ENCODE results near the gene CHRD. TPM values are rescaled to one million over a fixed set of nuclear protein-coding genes. Genes with fewer than 3 reads are reported as not detected.

CHRD gene
- total RNA-seq, 2 donors from 2014 or later: not detected

GRCh38 chr3:184384856-184385422 lies 5.1 kb downstream of the CHRD start:
- Mint-ChIP-seq H3K4me1 (peaks cover 2% of the 10 kb centered on the region), H3K27me3 (peaks cover 64% of the 10 kb centered on the region), H3K4me3 (no peak overlapping the region), H3K27ac (no peak overlapping the region), H3K36me3 (ENCODE audit: low read depth) (peaks cover 2% of the 10 kb centered on the region)
- ATAC-seq (no peak), DNase-seq (no peak)
- no peaks in the 10 kb centered on the region for H3K9me3 ChIP-seq (ENCODE audit: control insufficient read depth, low read length, poor library complexity, severe bottlenecking)

- ATAC-seq (no peak), DNase-seq (no peak)
- H3K27ac Mint-ChIP-seq: no peak overlapping the region
- H3K4me1 Mint-ChIP-seq: peaks cover 2% of the 10 kb centered on the region
- H3K4me3 Mint-ChIP-seq: no peak overlapping the region
- H3K9me3 ChIP-seq (ENCODE audit: control insufficient read depth, low read length, poor library complexity, severe bottlenecking): no peaks in the 10 kb centered on the region
- H3K36me3 Mint-ChIP-seq (ENCODE audit: low read depth): peaks cover 2% of the 10 kb centered on the region
- peaks cover 71% of the 10 kb centered on the region for H3K27me3 Mint-ChIP-seq
These were observed 6.4 kb downstream of the CHRD start for GRCh38 chr3:184386047-184386806.

- Mint-ChIP-seq H3K4me1 (peaks cover 2% of the 10 kb centered on the region), H3K27me3 (peaks cover 71% of the 10 kb centered on the region), H3K36me3 (ENCODE audit: low read depth) (peaks cover 2% of the 10 kb centered on the region), H3K4me3 (no peak overlapping the region), H3K27ac (no peak overlapping the region)
- ATAC-seq: no peak
- H3K9me3 ChIP-seq (ENCODE audit: control insufficient read depth, low read length, poor library complexity, severe bottlenecking): no peaks in the 10 kb centered on the region
- DNase-seq: no peak
These were observed 7.4 kb downstream of the CHRD start for GRCh38 chr3:184387174-184387714.

DNA sequence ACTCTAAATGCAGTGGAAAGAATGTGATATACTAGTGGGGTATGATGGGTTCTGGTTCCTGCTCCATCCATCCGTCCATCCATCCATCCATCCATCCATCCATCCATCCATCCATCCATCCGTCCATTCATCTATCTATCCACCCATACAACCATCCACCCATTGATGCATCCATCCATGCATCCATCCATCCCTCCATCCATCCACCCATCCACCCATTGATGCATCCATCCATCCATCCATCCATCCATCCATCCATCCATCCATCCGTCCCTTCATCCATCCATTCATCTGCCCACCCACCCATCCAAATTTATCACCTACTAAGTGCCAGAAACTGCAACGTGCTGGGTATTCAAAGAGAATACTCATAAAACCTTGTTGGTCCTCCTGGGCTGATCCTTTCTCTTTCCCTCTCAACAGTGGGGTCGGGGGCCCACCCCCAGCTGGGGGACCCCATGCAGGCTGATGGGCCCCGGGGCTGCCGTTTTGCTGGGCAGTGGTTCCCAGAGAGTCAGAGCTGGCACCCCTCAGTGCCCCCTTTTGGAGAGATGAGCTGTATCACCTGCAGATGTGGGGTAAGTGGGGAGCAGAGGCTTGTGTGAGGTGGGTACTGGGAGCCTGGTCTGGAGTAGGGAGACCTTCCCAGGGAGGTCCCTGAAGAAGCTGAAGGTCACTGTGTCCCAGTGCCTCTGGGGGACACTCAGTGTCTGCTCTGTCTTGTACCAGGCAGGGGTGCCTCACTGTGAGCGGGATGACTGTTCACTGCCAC lies 8.5 kb downstream of the CHRD start:
- H3K27ac Mint-ChIP-seq: no peak overlapping the region
- ATAC-seq (no peak), DNase-seq (no peak)
- peaks cover 64% of the 10 kb centered on the region for H3K27me3 Mint-ChIP-seq
- H3K4me1 Mint-ChIP-seq: peaks cover 2% of the 10 kb centered on the region
- H3K4me3 Mint-ChIP-seq: no peak overlapping the region
- H3K9me3 ChIP-seq (ENCODE audit: control insufficient read depth, low read length, poor library complexity, severe bottlenecking): no peaks in the 10 kb centered on the region
- peaks cover 2% of the 10 kb centered on the region for H3K36me3 Mint-ChIP-seq (ENCODE audit: low read depth)

- Mint-ChIP-seq H3K27ac (no peak overlapping the region), H3K4me1 (peaks cover 2% of the 10 kb centered on the region), H3K4me3 (no peak overlapping the region), H3K36me3 (ENCODE audit: low read depth) (peaks cover 2% of the 10 kb centered on the region), H3K27me3 (peaks cover 65% of the 10 kb centered on the region)
- ATAC-seq: no peak
- no peak for DNase-seq
- H3K9me3 ChIP-seq (ENCODE audit: control insufficient read depth, low read length, poor library complexity, severe bottlenecking): no peaks in the 10 kb centered on the region
These were observed 9.0 kb downstream of the CHRD start for GRCh38 chr3:184388936-184389230.

DNA sequence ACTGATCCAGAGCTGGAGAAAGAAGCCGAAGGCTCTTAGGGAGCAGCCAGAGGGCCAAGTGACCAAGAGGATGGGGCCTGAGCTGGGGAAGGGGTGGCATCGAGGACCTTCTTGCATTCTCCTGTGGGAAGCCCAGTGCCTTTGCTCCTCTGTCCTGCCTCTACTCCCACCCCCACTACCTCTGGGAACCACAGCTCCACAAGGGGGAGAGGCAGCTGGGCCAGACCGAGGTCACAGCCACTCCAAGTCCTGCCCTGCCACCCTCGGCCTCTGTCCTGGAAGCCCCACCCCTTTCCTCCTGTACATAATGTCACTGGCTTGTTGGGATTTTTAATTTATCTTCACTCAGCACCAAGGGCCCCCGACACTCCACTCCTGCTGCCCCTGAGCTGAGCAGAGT lies 9.5 kb downstream of the CHRD start:
- no peak overlapping the region for H3K4me3 Mint-ChIP-seq
- peaks cover 2% of the 10 kb centered on the region for H3K36me3 Mint-ChIP-seq (ENCODE audit: low read depth)
- H3K27me3 Mint-ChIP-seq: peaks cover 63% of the 10 kb centered on the region
- ATAC-seq: no peak
- peaks cover 2% of the 10 kb centered on the region for H3K4me1 Mint-ChIP-seq
- H3K9me3 ChIP-seq (ENCODE audit: control insufficient read depth, low read length, poor library complexity, severe bottlenecking): no peaks in the 10 kb centered on the region
- DNase-seq: no peak
- no peak overlapping the region for H3K27ac Mint-ChIP-seq

DNA sequence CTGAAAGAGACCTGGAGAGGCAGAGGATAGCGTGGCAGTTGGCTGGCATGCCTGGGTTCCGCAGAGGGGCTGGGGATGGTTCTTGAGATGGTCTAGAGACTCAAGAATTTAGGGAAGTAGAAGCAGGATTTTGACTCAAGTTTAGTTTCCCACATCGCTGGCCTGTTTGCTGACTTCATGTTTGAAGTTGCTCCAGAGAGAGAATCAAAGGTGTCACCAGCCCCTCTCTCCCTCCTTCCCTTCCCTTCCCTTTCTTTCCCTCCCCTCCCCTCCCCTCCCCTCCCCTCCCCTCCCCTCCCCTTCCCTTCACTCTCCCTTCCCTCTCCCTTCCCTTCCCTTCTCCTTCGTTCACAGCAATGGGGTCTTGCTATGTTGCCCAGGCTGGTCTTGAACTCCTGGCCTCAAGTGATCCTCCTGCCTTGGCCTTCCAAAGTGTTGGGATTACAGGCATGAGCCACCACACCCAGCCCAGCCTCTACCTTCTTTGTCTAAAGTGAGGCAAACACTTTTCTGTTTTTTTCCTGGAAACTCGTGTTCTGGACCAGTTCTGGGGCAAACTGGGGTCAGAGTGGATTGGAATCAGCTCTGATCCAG lies 10.2 kb downstream of the CHRD start:
- H3K36me3 Mint-ChIP-seq (ENCODE audit: low read depth): peaks cover 2% of the 10 kb centered on the region
- H3K27me3 Mint-ChIP-seq: peaks cover 59% of the 10 kb centered on the region
- H3K4me3 Mint-ChIP-seq: no peak overlapping the region
- ATAC-seq (no peak), DNase-seq (no peak)
- no peaks in the 10 kb centered on the region for H3K9me3 ChIP-seq (ENCODE audit: control insufficient read depth, low read length, poor library complexity, severe bottlenecking)
- no peak overlapping the region for H3K27ac Mint-ChIP-seq
- H3K4me1 Mint-ChIP-seq: peaks cover 2% of the 10 kb centered on the region

GRCh38 chr3:184391266-184391665 lies 11.4 kb downstream of the CHRD start:
- H3K27ac Mint-ChIP-seq: no peak overlapping the region
- no peaks in the 10 kb centered on the region for H3K9me3 ChIP-seq (ENCODE audit: control insufficient read depth, low read length, poor library complexity, severe bottlenecking)
- peaks cover 2% of the 10 kb centered on the region for H3K36me3 Mint-ChIP-seq (ENCODE audit: low read depth)
- H3K27me3 Mint-ChIP-seq: peaks cover 56% of the 10 kb centered on the region
- DNase-seq (no peak), ATAC-seq (no peak)
- H3K4me1 Mint-ChIP-seq: peaks cover 2% of the 10 kb centered on the region
- no peak overlapping the region for H3K4me3 Mint-ChIP-seq

GRCh38 chr3:184395320-184395660 lies 15.4 kb downstream of the CHRD start:
- no peak for DNase-seq
- H3K9me3 ChIP-seq (ENCODE audit: control insufficient read depth, low read length, poor library complexity, severe bottlenecking): no peaks in the 10 kb centered on the region
- no peaks in the 10 kb centered on the region for H3K36me3 Mint-ChIP-seq (ENCODE audit: low read depth)
- peaks cover 2% of the 10 kb centered on the region for H3K4me1 Mint-ChIP-seq
- no peak overlapping the region for H3K4me3 Mint-ChIP-seq
- H3K27me3 Mint-ChIP-seq: peaks cover 40% of the 10 kb centered on the region
- no peak overlapping the region for H3K27ac Mint-ChIP-seq
- ATAC-seq: no peak

DNA sequence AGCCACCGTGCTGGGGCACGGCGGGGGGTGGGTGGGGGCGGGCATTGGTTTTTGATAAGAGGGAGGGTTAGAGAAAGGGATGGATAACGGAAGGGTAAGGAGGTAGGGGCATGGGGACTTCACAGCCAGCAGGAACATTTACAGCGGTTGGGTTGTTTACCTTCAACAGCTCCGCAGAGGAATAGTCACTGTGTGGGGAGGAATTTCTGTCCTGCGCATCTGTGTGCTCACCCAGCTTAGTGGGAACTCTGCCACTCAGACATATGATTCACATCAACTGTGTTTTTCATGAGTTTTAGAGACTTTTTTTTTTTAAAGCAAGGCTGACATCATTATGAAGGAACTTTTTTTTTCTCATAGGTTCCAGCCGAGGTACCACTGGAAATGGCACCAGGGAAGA lies 19.6 kb downstream of the CHRD start:
- no peaks in the 10 kb centered on the region for H3K9me3 ChIP-seq (ENCODE audit: control insufficient read depth, low read length, poor library complexity, severe bottlenecking)
- ATAC-seq (no peak), DNase-seq (no peak)
- H3K27me3 Mint-ChIP-seq: peaks cover 46% of the 10 kb centered on the region
- H3K27ac Mint-ChIP-seq: no peak overlapping the region
- H3K4me3 Mint-ChIP-seq: no peak overlapping the region
- H3K4me1 Mint-ChIP-seq: no peaks in the 10 kb centered on the region
- H3K36me3 Mint-ChIP-seq (ENCODE audit: low read depth): no peaks in the 10 kb centered on the region

DNA sequence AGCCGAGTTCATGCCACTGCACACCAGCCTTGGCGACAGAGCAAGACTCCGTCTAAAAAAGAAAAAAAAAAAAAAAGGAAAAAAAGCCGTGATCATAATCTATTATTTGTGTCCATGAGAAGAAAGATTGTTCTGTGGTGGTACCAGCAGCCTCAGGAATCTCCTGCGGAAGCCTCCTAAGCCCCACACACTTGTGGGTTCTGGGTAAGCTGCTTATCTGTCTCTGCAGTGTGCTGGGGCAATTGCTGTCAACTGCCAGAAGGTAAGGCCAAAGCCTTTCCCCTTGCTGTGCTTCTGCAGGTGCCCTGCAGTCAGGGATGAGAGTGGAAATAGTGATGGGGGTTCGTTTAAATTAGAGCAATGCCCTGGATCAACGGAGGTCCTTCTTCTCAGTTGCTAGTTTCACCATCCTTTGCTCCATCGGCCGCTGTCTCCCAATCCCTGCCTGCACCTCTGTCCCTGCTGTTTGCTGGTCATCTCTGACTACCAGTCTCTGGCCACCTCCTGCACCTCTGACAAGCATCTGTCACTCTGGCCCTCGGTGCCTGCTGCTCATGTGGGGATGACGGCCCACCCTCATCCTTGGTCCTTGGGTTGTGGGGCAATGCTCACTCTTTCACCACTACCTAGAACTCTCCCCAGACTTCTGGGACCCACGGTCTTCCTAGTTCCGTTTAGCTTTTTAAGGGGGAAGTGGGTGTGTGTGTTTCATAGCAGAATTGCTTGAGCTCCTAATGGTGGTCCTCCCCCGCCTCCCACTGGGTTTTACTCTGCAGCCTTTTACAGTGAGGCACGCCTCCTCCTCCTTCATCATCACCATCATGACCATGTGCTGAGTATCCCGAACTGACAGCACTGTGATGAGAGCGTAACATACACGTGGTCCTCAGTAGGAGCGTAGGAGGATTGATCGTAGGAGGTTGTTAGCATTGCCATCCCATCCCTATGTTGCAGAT lies 25.5 kb downstream of the CHRD start:
- no peak for DNase-seq
- H3K4me3 Mint-ChIP-seq: no peak overlapping the region

GRCh38 chr3:184409331-184409926 lies 29.6 kb downstream of the CHRD start:
- H3K4me1 Mint-ChIP-seq: no peaks in the 10 kb centered on the region
- H3K27me3 Mint-ChIP-seq: peaks cover 22% of the 10 kb centered on the region
- H3K4me3 Mint-ChIP-seq: no peak overlapping the region
- no peak overlapping the region for H3K27ac Mint-ChIP-seq
- peaks cover 3% of the 10 kb centered on the region for H3K36me3 Mint-ChIP-seq (ENCODE audit: low read depth)
- H3K9me3 ChIP-seq (ENCODE audit: control insufficient read depth, low read length, poor library complexity, severe bottlenecking): no peaks in the 10 kb centered on the region
- no peak for ATAC-seq
- no peak for DNase-seq

More for the DNA sequence above, 25.5 kb downstream of the CHRD start:
- ATAC-seq: no peak
- H3K36me3 Mint-ChIP-seq (ENCODE audit: low read depth): no peaks in the 10 kb centered on the region
- no peak overlapping the region for H3K27ac Mint-ChIP-seq
- no peaks in the 10 kb centered on the region for H3K9me3 ChIP-seq (ENCODE audit: control insufficient read depth, low read length, poor library complexity, severe bottlenecking)
- H3K4me1 Mint-ChIP-seq: no peaks in the 10 kb centered on the region
- peaks cover 34% of the 10 kb centered on the region for H3K27me3 Mint-ChIP-seq
